Osteoblast (primary cell): ENCODE results near the gene C1QL2. TPM values are rescaled to one million over a fixed set of nuclear protein-coding genes. Genes with fewer than 3 reads are reported as not detected.

ENCODE experiments used
- DNase-seq: peaks from one replicate; pipeline ENCODE4 v3.0.0; 2011; ENCODE audit warnings: low spot score, mixed read lengths; ENCODE audit not compliant: insufficient read length; ENCODE audit errors: missing footprints
- H2AFZ ChIP-seq: 2 replicates; pipeline ENCODE4 v1.6.0; 2011; ENCODE audit warnings: mild to moderate bottlenecking, low read length
- H3K27ac ChIP-seq: 2 replicates; pipeline ENCODE4 v1.5.1; 2011; ENCODE audit warnings: mild to moderate bottlenecking, low read depth, low read length, moderate library complexity
- H3K27me3 ChIP-seq: 2 replicates; pipeline ENCODE4 v1.6.0; 2012; ENCODE audit warnings: mild to moderate bottlenecking, control low read depth, inconsistent platforms, low read length, moderate library complexity; ENCODE audit not compliant: insufficient read depth
- H3K36me3 ChIP-seq: 2 replicates; pipeline ENCODE4 v1.5.1; 2011; ENCODE audit warnings: mild to moderate bottlenecking, low read length, control low read depth, moderate library complexity; ENCODE audit not compliant: insufficient read depth
- H3K4me1 ChIP-seq: 2 replicates; pipeline ENCODE4 v1.5.1; 2011; ENCODE audit warnings: mild to moderate bottlenecking, low read length, control low read depth, moderate library complexity; ENCODE audit not compliant: insufficient read depth
- H3K4me2 ChIP-seq: 2 replicates; pipeline ENCODE4 v1.6.0; 2011; ENCODE audit warnings: mild to moderate bottlenecking, low read length; ENCODE audit not compliant: insufficient read depth
- H3K4me3 ChIP-seq: fragments of 200-600 bp; sonication (generic); 3 replicates; pipeline ENCODE4 v1.5.1; 2012; ENCODE audit warnings: mild to moderate bottlenecking, low read length, inconsistent platforms; ENCODE audit not compliant: insufficient read depth
- H3K79me2 ChIP-seq: 2 replicates; pipeline ENCODE4 v1.6.0; 2012; ENCODE audit warnings: mild to moderate bottlenecking, low read length, control low read depth, inconsistent platforms; ENCODE audit not compliant: insufficient read depth
- H3K9me3 ChIP-seq: 2 replicates; pipeline ENCODE4 v1.5.1; 2011; ENCODE audit warnings: low read depth, low read length, control low read depth
- H4K20me1 ChIP-seq: 2 replicates; pipeline ENCODE4 v1.6.0; 2012; ENCODE audit warnings: mild to moderate bottlenecking, low read length, control low read depth; ENCODE audit not compliant: insufficient read depth
- total RNA-seq: library from RNA; depleted of rRNA; stranded (reverse); fragments of >200 nt; gene quantifications from 2 replicates; pipeline ENCODE4 v1.2.3, GENCODE V29; 2012
- TF ChIP-seq, protein P1 (sequence below): IDR thresholded peaks from 2 replicates; pipeline ENCODE4 v1.5.1; 2011; ENCODE audit warnings: mild to moderate bottlenecking, low read depth, low read length, moderate library complexity; ENCODE audit errors: extremely low read depth

Gene C1QL2
- total RNA-seq, 1 donor: not detected

GRCh38 chr2:119204525-119204924 is 46.0 kb upstream of the C1QL2 start:
- Histone ChIP-seq H3K9me3 (no peaks in the 10 kb centered on the region), H3K27me3 (peaks cover 18% of the 10 kb centered on the region), H3K36me3 (no peaks in the 10 kb centered on the region), H3K79me2 (no peaks in the 10 kb centered on the region), H2AFZ (no peak overlapping the region), H3K27ac (no peak overlapping the region), H3K4me3 (no peak overlapping the region), H3K4me2 (no peak overlapping the region), H3K4me1 (no peaks in the 10 kb centered on the region), H4K20me1 (peaks cover 3% of the 10 kb centered on the region)
- no peak for DNase-seq
- TF ChIP-seq, protein P1, sequence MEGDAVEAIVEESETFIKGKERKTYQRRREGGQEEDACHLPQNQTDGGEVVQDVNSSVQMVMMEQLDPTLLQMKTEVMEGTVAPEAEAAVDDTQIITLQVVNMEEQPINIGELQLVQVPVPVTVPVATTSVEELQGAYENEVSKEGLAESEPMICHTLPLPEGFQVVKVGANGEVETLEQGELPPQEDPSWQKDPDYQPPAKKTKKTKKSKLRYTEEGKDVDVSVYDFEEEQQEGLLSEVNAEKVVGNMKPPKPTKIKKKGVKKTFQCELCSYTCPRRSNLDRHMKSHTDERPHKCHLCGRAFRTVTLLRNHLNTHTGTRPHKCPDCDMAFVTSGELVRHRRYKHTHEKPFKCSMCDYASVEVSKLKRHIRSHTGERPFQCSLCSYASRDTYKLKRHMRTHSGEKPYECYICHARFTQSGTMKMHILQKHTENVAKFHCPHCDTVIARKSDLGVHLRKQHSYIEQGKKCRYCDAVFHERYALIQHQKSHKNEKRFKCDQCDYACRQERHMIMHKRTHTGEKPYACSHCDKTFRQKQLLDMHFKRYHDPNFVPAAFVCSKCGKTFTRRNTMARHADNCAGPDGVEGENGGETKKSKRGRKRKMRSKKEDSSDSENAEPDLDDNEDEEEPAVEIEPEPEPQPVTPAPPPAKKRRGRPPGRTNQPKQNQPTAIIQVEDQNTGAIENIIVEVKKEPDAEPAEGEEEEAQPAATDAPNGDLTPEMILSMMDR: no peak

GRCh38 chr2:119202610-119203310 is 44.2 kb upstream of the C1QL2 start:
- DNase-seq: peak; percentile 50
- Histone ChIP-seq H3K36me3 (no peaks in the 10 kb centered on the region), H3K79me2 (no peaks in the 10 kb centered on the region), H3K9me3 (no peaks in the 10 kb centered on the region), H3K4me2 (no peak overlapping the region), H2AFZ (no peak overlapping the region), H3K4me3 (no peak overlapping the region), H4K20me1 (no peaks in the 10 kb centered on the region), H3K27me3 (peaks cover 17% of the 10 kb centered on the region), H3K4me1 (peaks cover 10% of the 10 kb centered on the region), H3K27ac (no peak overlapping the region)
- TF ChIP-seq, protein P1: no peak

DNA sequence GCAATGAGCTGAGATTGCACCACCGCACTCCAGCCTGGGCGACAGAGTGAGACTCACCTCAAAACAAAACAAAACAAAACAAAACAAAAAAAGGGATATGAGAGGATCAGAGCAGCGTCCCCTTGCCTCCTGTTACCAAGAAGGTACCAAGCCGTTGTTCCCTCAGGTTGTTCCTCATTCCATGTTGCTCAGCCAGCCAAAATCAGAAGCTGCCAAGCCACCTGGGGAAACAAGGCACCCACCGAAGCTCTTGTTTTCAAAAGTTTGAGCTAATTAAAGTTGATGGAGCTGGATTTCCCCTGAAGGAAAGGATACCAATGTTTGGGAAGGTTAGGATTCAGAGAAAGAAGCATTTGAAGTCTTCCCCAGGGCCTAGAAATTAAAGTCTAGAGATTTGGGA is 43.3 kb upstream of the C1QL2 start:
- H3K4me3 ChIP-seq: no peak overlapping the region
- no peak overlapping the region for H2AFZ ChIP-seq
- peaks cover 17% of the 10 kb centered on the region for H3K27me3 ChIP-seq
- H3K4me2 ChIP-seq: no peak overlapping the region
- H3K27ac ChIP-seq: no peak overlapping the region
- no peaks in the 10 kb centered on the region for H3K79me2 ChIP-seq
- no peaks in the 10 kb centered on the region for H3K9me3 ChIP-seq
- peaks cover 13% of the 10 kb centered on the region for H3K4me1 ChIP-seq
- no peak for DNase-seq
- H4K20me1 ChIP-seq: no peaks in the 10 kb centered on the region
- H3K36me3 ChIP-seq: no peaks in the 10 kb centered on the region
- TF ChIP-seq, protein P1: no peak

DNA sequence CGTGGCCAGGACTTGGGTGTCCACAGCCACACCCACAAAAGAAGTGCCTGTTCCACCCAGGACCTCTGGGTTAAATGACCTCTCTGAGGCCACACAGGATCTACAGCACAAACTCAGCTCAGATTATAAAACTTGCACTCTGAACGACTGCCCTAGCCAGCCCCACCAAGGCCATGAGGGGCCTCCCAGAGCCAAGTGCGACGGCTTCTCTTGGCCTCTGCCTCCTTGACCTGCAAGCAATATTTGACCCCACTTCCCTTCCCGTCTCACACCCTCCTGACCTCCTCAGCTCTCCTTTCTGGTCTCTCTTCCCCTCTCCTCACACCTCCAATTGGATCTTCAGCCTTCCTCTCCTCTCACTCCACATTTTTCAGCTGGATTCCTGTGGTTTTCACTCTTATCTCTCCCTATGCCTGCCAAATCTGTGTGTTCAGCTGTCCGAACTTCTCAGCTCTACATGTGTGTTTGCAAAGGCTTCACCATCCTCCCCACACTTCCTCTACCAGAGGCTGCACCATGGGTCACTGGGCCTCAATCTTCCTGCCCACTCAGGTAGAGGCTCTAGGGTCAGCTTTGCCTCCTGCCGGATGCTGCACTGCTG is 39.8 kb upstream of the C1QL2 start:
- Histone ChIP-seq H3K27me3 (peaks cover 21% of the 10 kb centered on the region), H3K79me2 (no peaks in the 10 kb centered on the region), H3K4me2 (no peak overlapping the region), H3K9me3 (no peaks in the 10 kb centered on the region), H3K4me3 (no peak overlapping the region), H3K36me3 (no peaks in the 10 kb centered on the region), H4K20me1 (no peaks in the 10 kb centered on the region), H2AFZ (no peak overlapping the region), H3K27ac (no peak overlapping the region), H3K4me1 (peaks cover 19% of the 10 kb centered on the region)
- TF ChIP-seq, protein P1: no peak
- peak; percentile 87 for DNase-seq
